ENCODE data around the gene RBM47. TPM values are rescaled to one million over a fixed set of nuclear protein-coding genes. Genes with fewer than 3 reads are reported as not detected.
"Not testable (repeated sequence)": the region's sequence is repeated elsewhere in the genome, so short reads cannot be mapped to it uniquely, and the experiment has no call there.

The RBM47 gene
- 10 to 100 TPM; 80.2 to 85.1 (median 83.1) TPM for polyA plus RNA-seq (ENCODE audit: insufficient read length in 3 of 3)

GRCh38 chr4:40629401-40630334 is at the start of gene RBM47:
RBM47 (minus strand) TSS chr4:40629864; CDS start chr4:40438893, 190,971 bp downstream.
- DNase-seq (ENCODE audit: low read depth in 3 of 3, low spot score in 2 of 3) = peak; percentile 34 to 65 (median 56)

GRCh38 chr4:40678421-40678820 is 48.8 kb upstream of the RBM47 start:
- no peak for DNase-seq (ENCODE audit: low read depth in 3 of 3, low spot score in 2 of 3)

GRCh38 chr4:40675166-40675565 is 45.5 kb upstream of the RBM47 start:
- no peak for DNase-seq (ENCODE audit: low read depth in 3 of 3, low spot score in 2 of 3)

GRCh38 chr4:40672528-40673522 is 43.2 kb upstream of the RBM47 start:
- peak in 2 of 3 donors; percentile 17 to 23 for DNase-seq (ENCODE audit: low read depth in 3 of 3, low spot score in 2 of 3)

- no peak for DNase-seq (ENCODE audit: low read depth in 3 of 3, low spot score in 2 of 3)
Measured at GRCh38 chr4:40669504-40669903, 39.8 kb upstream of the RBM47 start.

DNA sequence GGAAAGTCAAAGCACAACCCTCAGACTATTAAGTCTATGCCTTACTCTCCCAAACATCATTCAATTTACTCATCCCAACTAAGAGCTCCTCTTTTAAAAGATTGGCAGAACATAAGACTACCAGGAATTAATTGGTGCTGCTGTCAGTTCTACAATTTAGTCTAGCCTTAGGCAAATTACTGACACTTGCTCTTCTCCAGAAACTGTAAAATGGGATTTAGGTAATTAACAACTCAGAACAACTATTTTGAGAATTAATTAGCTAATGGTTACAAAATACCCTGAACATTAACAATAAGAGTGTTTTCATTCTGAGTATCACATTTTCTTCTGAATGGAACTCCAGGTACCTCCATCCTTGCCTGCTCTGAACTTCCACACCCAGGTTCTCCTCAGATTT is 36.2 kb upstream of the RBM47 start:
- no peak for DNase-seq (ENCODE audit: low read depth in 3 of 3, low spot score in 2 of 3)

DNA sequence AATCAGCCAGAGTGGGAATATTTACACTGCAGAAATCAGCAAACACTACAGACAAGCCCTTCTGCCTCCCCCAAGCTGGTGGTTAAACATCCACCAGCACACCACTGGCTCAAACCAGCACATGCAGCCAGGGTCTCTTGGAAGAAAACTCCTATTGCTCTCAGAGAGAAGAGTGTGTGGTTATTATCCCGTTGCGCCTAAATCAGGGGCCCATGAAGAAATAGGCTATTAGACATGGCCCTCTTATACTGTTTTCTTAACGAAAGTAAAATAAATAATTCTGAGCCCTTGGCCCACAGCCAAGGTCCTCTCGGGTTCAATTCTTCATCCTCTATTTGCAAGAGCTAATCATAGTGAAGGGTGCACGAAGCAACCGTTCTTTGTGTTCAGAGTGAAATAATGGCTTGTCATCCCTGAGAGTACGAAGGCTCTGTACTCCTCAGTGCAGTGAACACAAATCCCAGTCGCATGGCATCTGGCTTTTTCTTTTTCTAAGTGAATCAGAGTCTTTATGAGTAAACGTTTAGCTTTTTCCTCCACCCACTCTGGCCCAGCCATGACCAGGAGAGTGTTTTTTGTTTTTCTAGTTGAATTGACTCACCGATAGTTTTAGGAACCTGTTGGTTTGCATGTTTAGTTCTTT is 33.4 kb upstream of the RBM47 start:
- DNase-seq (ENCODE audit: low read depth in 3 of 3, low spot score in 2 of 3) = peak in 1 of 3 donors; percentile 8

- DNase-seq (ENCODE audit: low read depth in 3 of 3, low spot score in 2 of 3) = no peak
Measured at GRCh38 chr4:40661803-40662202, 32.1 kb upstream of the RBM47 start.

- no peak for DNase-seq (ENCODE audit: low read depth in 3 of 3, low spot score in 2 of 3)
Measured at GRCh38 chr4:40656201-40656863, 26.7 kb upstream of the RBM47 start.

DNA sequence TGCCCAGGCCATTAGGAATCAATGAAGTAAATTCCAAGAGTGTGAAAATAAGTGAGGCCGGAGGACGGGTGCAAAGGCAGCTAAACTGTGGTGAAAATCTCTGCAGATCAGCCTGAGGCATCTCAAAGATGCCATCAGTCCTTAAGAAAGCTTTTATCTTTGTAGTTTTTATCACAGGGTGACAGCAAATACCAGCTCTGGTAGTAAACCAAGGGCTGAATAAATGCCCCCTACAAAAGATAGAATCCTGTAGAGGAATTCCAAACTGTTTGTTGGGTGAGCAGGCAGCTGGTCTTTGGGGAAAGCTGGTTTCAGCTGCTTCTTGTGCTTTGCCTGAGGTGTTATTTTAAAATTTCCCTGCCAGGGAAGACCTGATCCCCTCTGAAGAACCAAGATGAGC is 21.6 kb upstream of the RBM47 start:
- no peak for DNase-seq (ENCODE audit: low read depth in 3 of 3, low spot score in 2 of 3)

DNA sequence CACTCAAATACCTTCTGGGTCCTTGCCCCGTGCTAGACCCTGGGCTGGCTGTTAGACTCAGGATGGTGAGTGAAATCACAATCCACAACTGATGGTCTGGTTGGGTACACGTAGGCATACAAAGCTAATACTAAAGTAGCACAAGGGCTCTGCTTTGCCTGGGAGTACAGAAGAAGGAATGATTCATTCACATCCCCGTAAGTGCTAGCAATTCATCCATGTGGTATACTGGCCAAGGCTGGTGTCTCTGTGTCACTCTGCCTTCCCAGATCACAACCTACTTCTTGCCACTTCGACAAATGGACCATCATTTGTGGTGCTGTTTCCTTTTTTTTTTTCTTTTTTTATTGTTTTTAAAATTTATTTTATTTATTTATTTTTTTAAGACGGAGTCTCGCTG is 19.7 kb upstream of the RBM47 start:
- DNase-seq (ENCODE audit: low read depth in 3 of 3, low spot score in 2 of 3) = no peak

DNA sequence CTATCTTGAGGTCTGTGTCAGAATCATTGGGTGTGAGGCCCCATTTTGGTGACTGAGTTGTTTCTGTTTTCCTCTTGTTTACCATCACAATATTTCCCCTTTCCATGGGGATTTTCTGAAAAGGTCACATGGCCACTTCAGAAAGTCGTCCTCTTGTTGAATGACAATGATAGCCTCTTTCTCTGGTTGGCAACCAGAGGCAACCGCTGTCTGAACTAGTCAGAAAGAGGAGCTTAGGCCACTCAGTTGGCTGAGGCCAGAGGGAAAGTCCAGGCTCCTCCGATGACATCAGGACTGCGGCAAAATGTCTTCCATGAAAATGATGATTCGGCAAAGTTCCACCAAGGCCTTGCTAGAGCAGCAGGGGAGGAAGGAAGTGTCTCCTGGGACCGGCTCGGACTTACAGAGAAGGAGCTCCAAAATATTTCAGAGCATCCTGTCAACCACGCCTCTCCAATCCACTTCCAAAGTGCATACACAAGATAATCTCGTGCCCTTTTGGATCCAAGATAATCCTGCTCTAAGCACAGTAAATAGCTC is 19.1 kb upstream of the RBM47 start:
- no peak for DNase-seq (ENCODE audit: low read depth in 3 of 3, low spot score in 2 of 3)

DNA sequence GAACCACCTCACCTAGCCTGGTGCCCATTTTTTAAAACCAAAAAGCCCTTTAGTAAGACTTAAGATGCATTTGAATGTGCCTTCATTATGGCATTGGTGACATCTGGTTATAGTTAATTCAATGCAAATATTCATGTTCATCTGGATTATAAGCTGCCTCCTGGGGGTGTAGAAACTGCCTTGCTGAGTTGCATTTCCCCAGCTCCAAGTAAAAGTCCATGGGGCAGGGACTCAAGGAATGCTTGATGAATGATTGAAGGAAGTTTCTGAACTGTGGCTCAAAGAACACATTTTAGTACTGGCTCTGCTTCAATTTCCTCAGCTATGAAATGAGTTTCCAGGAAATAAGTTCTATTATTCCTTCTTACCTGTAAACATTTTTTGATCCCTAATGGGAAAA is 18.5 kb upstream of the RBM47 start:
- no peak for DNase-seq (ENCODE audit: low read depth in 3 of 3, low spot score in 2 of 3)

DNA sequence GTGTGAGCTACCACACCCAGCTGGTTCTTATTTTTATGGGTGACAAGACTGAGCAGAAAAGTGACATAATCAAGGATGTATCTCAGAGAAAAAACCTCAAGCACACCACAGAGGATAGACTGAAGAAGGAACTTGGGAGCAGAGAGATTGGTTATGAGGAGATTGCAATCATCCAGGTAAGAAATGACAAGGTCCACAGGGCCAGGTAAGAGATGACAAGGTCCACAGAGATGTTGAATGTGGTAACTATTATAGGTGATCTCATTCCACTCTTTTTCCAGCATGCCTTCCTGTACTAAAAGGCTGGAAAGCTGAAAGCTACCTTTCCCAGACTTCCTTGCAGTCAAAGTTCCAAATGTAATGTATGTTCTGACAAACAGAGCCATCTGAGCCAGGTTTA is 15.9 kb upstream of the RBM47 start:
- no peak for DNase-seq (ENCODE audit: low read depth in 3 of 3, low spot score in 2 of 3)

GRCh38 chr4:40632080-40632479 is 2.4 kb upstream of the RBM47 start:
- no peak for DNase-seq (ENCODE audit: low read depth in 3 of 3, low spot score in 2 of 3)

DNA sequence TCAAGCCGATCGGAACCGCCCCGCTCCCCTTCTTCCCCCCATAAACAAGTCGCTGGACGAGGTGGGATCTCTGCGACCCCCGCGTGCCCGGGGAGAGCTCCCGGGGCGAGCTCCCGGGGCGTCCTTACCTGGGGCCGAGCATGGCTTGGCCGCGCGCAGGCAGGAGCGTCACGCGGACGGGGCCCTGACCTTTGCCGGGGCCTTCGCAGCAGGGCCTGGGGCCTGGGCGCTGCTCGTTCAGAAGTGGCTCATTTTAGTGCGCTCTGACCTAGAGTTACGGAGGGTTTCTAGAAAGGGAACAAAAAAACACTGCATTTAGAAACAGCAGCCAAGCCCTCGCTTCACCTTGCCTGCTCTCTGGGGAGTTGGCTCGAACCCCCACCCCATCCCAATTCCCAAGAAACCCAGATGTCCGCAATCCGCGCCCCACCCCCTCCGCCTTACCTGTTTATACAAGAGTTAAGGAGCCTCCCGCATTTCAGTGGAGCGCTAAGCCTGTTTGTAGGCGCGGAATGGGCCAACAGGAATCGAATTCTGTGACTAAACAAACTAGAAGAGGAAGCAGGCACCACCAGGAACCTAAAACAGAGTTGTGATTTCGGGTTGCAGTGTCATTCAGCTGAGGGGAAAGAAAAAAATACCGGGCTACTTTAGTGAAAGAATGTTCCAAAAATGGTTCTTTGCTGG is 814 bp upstream of the RBM47 start:
- no peak for DNase-seq (ENCODE audit: low read depth in 3 of 3, low spot score in 2 of 3)

DNA sequence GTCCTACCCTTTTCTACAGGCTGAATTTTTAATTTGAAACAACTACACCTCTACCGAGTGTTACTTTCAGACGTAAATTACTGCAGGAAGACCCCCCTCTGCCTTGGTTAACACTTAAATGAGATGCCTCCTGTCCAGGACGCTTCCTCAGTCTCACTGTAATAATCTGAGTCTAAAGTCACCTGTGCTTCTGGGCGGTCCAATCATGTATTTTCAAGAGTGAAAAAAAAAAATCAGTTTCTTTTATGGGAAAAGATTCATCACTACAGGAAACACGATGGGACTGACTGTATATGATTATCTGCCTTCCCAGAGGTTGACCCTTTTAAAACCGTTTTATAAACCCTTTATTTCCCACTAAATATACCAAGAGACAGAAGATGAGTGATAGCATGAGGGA is 776 bp downstream of the RBM47 start:
- DNase-seq (ENCODE audit: low read depth in 3 of 3, low spot score in 2 of 3) = no peak

- not testable (repeated sequence) for DNase-seq (ENCODE audit: low read depth in 3 of 3, low spot score in 2 of 3)
Measured at GRCh38 chr4:40628407-40628806, 1.3 kb downstream of the RBM47 start.

- no peak for DNase-seq (ENCODE audit: low read depth in 3 of 3, low spot score in 2 of 3)
Measured at GRCh38 chr4:40627540-40627939, 2.1 kb downstream of the RBM47 start.

Measured in right renal cortex interstitium (tissue), 3 donors.